Measurements from ENCODE around the gene PDE1A.

PDE1A gene

DNA sequence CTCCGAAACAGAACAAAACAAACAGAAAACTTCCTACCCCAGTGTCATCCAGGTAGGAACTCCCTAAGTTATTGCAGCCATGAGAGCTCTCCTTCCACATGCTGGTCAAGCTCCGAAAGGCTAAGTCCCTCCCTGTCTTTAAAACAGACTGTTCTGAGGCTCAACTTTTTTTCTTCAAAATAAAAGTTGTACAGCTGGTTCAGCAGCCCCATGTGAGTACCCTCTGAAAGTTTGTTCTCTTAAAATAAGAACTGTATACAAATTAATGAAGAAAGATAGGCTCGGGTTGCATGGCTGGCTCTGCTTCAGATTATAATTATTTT lies at the start of gene PDE1A:
PDE1A (minus strand) TSS at position 119 of the 323 bp plus-strand sequence.
- DNase-seq (ENCODE audit: low spot score) = no peak

DNA sequence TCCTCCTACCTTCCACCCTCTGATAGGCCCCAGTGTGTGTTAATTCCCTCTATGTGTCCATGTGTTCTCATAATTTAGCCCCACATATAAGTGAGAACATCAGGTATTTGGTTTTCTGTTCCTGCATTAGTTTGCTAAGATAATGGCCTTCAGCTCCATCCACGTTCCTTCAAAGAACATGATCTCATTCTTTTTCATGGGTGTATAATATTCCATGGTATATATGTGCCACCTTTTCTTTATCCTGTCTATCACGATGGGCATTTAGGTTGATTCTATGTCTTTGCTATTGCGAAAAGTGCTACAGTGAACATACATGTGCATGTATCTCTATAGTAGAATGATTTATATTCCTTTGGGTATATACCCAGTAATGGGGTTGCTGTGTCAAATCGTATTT lies 46.8 kb upstream of the PDE1A start:
- DNase-seq (ENCODE audit: low spot score) = no peak

DNA sequence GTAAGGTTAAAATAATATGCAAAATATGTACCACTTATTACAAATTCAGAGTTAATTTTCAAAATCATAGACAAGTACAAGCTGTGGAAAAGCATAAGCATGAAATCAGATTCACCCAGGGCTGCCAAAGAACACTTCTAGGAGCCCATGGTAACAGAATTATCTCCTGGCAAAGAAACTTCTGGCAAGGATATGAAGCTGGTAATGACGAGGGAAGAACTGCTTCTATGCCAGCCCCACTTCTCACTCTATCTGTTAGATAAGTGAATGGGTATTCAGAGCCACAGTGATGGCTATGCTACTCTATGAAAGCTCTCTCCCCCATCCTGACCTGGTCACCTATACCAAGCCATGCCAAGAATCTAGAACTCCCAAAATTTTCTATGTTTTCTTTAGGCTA lies 36.9 kb upstream of the PDE1A start:
- DNase-seq (ENCODE audit: low spot score) = no peak

DNA sequence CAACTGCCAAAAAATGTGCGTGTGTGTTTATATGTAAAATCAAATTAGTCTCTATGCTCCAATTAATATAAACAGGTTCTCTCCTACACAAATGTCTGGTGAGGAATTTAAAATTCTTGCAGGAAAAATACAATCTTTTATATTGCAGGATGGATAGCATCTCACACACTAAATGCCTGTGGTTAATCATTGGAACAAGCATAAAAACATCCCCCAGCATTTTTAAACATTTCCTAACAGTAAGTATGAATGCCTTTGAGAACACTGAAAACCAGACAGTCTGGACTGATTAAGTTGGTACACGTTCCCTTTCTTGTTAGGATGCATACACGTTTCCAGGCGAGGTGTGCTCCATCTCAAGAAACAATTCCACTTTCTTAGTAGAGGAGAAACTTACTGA lies 29.9 kb upstream of the PDE1A start:
- DNase-seq (ENCODE audit: low spot score) = no peak

DNA sequence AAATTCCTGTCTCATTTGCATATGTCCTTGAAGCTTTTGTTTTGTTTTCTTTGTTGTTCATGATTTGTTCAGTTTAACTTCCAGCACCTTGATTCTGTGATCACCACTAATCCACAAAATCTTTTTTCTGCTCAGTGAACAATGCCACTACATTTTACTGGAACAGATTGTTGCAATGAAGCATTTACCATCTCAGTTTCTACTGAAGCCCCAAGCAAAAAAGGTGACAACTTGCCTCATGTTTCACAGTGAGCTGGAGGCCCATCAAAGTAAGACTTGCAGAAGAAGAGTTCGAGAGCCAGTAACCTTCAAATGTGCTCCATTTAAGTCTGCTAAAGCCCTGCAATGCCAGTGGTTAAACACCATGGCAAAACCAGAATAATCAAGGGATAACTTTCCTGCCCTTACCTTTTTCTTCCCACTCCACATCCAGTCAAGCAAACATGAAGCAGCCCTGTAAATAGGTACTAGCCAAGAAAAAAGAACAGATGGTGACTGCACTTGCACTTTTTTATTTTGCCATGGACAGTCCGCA lies 25.7 kb upstream of the PDE1A start:
- no peak for DNase-seq (ENCODE audit: low spot score)

DNA sequence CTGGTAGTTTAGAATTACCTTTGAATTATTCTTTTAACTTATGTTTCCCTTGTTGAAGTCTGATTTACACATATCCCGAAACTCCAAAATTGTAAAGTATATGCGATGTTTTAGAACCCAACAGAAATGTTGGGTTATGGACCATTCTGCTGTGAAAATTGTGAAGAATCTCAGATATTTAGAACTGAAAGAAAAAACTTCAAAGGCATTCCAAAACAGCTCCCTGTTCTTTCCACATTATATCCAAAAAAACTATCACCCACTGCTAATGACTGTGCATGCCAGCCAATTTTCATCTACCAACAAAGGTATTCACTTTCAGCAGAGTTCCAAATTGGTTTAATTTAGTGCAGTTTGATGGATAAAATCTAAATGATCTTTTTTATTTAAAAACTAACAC lies 21.5 kb upstream of the PDE1A start:
- DNase-seq (ENCODE audit: low spot score) = no peak

DNA sequence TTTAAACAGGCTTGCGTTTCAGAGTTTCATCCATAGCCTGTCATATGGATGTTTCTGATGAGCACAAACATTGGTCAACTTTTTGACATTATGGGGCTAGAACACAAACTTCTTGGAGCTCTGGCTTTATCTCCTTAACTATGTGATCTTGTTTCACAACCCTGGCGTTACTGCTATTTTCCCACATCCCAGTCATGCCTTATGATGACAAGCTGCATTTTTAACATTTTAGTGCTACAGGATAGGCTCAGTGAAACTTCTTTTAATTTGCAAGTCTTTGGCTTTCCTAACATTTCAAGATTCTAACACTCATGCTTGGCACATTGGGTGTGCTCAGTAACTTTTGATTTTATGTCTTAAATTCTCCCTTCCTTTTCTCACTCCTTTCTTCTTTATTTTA lies 21.0 kb upstream of the PDE1A start:
- DNase-seq (ENCODE audit: low spot score) = no peak

DNA sequence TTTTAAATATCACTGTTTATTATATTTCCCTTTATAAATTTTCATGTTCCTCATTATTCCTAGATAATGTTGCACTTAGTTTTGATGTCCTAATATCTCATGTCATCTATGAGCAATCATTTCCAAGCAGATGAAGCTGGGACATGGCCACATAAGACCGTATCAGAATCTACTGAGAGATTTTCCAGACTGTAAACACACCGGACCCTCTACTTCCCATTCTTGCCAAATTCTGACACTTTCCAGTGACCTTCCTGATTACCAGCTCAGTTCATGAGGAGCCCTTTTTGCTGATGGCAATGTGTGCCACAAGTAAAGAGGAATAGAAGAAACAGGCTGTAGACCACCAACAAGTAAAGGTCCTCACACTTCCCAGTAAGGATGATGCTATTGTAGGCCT lies 20.3 kb upstream of the PDE1A start:
- DNase-seq (ENCODE audit: low spot score) = no peak

DNA sequence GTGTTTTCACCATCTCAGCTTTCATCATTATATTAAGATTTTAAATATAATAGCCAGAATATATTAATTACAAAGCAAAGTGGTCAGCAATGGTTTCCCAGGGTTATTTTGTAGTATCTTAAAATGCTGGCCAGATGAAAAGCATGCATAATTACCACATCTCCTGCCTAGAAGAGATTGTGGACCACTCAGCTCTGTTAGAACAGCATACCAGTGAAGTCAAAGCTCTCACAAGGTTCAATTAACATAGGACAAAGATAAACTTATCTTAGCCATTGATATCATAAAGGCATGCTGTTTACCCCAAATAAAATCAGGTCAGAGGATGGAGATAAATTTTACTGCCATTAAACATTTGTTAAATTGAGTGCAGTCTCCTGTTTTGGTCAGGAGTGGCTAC lies 19.3 kb upstream of the PDE1A start:
- no peak for DNase-seq (ENCODE audit: low spot score)

DNA sequence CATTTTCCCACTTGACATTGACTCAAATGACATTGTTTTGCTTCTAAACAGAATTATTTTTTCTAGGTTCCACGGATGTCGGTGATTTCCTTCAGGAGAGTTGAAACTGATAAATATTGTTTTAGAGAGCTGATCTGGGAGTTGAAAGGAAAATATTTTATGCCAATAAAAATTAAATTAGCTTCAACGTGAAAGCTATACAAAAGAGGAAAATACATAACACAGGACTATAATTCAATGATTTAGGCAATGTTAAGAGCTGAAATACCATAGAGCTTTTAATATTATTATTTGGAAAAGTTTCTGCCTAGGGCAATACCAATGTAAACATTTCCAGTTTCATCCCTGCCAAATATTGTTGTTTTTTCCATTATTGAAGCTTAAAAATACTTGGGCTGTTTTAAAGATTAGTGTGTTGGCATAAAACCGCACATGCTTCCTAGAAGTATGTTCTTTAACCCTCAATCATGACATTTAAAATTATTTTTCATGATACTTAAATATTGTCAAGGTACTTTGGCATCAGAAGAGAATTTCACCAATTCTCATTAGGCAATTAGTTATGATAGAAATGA lies 18.6 kb upstream of the PDE1A start:
- no peak for DNase-seq (ENCODE audit: low spot score)

DNA sequence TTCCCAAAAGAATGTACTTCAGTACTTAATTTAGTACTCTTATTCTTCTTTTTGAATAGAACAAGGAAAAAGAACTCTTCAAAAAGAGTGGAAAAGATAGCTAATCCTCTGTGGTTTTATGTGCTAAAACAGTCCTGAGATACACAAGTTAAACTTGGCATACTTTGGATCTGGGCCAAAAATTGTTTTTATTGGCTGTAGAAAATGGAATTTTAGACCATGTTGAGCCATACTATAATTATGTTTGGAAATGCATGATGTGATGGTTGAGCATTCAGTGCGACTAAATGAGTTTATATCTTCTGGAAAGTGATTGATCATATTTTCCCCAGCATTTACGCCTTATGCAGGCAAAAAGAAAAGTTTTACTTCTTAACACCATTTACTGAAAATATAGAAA lies 18.0 kb upstream of the PDE1A start:
- no peak for DNase-seq (ENCODE audit: low spot score)

DNA sequence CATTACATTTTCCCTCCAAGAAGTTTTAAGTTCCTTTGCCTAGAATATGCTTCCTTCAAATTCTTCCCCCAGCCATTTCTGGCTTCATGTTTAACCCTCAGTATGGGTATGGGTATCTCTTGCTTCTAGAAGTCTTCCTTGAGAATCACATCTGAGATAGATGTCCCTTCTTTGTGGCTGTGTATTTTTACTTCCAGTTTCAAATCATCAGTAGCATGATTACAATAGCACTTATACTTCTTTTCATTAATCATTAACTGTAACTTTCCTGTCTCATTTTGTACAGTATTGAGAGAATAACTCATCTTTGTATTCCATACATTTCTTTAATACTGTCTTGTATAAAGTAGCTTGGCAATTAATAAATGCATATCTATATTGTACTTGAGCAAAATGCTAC lies 17.3 kb upstream of the PDE1A start:
- DNase-seq (ENCODE audit: low spot score) = no peak

DNA sequence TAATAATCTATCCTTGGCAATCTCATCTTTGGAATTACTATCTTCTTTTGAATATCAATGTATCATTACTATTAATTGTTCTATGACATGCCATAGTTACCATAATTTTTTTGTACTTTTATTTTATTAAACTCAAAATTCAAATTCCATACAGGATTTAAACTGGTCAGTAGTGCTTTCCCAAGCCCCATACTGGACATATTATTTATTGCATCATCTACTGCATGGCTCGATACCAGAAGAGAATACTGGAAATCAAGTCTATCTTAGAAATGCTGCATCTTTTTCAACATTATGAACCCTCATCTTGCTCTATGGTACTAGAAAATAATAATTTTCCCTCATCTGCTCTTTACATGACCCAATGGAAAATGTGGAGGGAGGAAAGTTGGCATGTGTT lies 9.4 kb upstream of the PDE1A start:
- DNase-seq (ENCODE audit: low spot score) = no peak

DNA sequence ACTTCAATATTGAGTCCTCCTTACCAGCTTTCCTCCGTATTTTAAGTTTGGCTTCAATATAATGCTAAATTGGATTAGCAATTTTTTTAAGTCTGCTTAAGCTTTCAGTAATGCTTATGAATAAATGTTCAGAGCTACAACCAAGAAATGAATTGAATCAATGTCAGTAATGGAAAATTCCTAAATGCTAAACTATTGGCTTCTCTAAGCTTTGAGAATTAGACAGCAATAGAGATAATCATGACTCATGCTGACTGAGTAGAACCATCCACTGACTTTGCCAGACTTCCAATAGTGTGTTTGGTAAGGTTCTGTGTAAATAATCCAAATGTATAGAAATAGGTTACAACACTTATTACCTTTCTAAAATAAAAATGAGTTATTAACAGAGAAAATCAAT lies 8.9 kb upstream of the PDE1A start:
- DNase-seq (ENCODE audit: low spot score) = no peak

DNA sequence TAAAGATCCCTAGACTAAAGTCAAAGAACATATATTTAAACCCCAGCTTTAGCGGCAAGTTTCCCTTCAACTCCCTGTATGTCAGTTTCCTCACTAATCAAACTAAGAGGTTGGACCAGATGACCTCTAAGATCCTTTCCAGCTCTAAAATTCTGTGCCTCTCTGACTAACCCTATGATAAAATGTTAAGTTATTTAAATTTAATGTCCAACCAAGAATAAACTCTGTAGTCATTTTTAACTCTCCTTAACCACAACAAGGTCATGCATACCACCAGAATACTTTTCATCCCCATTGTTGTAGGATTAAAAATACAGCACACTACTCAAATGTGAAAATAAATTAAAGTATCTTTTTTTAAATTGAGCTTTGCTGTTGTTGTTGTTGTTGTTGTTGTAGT lies 5.2 kb upstream of the PDE1A start:
- no peak for DNase-seq (ENCODE audit: low spot score)

DNA sequence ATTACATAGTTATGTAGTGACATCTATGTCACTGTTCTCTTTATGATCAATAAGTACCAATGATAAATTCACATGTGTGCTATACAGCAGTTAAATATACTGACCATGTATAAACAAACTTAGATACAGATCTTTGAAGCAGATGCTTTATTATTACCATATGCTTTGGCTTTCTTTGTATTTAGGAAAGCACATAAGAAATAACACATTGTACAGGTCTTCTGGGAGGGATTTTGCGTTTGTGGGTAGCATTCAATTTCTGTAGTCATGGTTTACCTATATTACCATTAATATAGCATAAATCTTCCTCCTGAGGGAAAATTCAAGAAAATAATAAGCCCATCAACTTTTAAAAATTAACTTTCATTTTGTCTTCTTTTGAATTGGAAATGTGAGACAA lies 1.6 kb upstream of the PDE1A start:
- no peak for DNase-seq (ENCODE audit: low spot score)

DNA sequence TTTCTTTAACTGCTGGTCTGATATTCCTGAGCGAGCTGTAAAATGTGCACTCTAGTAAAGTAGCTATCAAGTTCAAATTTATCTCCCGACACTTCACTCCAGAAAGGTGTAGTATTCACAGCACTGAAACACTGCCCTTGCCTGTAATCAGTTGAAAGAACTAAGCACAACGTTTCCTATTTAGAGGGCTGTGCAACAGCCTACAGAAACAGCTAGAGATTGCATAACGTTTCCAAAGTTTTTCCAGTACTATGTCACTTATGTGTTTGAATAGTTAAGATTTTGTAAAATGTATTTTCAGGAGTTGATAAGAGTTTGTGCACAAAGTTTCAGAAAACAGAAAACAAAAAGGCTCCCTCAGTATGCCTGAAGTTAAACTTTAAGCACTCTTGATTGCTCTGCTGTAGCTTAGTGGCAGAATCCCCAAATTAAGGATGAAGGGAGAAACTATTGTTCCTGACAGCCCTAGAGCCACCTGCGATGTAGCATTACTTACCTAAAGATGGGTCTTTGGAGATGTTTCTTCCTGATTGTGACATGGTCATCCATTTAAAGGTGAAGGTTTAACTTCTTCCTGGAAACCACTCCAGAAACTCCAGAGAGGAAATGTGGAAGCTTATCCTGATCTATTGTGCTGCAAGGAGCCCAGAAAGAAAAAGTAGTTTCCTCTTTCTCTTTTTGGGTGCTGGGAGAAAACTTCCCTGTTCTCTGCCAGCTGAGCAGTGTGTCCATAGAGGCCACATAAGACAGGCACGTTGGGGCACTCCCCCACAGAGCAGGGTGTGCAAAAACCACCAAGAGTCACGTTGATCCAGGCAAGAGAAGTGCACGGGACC lies 536 bp downstream of the PDE1A start:
- no peak for DNase-seq (ENCODE audit: low spot score)

DNA sequence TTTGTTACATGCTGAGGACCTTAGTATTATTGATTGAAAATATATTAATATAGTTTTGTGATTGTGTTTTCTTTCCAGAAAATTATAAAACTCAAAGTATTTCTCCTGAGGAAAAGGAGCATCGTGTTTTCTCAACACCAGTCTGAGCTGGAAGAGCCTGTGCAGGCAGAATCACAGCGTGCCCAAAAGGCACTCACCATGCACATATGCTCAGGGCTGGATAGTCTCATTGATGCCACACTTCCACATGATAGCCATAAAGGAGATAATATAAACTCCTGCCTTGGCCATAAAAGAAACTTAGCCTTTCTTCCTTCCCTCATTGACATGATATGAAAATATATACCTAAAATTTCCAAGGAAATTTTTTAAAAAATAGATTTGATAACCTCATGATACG lies 4.0 kb downstream of the PDE1A start:
- no peak for DNase-seq (ENCODE audit: low spot score)

DNA sequence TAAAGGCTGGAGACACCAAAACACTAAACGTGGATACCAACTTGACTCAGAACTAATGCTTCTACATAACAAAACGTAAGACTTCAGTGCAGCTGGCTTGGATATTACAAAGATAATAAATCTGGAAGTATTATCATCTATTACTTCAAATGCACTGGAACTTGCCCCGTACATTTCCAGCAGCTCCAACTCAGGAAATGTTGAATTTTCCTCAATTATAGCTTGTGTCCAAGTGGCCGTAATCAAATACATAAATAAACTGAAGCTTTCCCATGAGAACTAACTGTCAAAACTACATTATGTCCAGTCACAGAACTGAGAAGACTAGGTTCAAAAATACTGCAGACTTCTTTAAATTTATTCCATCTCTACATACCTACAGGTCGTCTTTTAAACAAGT lies 6.2 kb downstream of the PDE1A start:
- DNase-seq (ENCODE audit: low spot score) = no peak

DNA sequence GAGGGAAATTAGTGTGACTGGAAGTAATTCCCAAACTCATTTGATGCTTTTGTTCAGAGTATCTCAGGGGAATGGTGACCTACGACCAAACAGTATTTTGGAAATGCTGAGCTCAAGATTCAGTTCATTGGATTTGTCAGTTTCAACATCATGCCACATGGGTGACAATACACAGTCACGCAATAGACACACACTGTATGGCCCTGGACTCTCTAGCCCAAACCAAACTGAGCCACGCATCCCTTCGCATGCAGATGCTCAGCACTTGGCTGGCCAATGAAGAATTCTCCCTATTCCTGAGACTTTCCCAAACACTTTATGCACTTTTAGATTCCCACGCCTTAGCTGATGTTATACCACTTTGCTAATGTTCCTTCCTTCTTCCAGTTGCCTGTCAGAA lies 10.0 kb downstream of the PDE1A start:
- no peak for DNase-seq (ENCODE audit: low spot score)

DNA sequence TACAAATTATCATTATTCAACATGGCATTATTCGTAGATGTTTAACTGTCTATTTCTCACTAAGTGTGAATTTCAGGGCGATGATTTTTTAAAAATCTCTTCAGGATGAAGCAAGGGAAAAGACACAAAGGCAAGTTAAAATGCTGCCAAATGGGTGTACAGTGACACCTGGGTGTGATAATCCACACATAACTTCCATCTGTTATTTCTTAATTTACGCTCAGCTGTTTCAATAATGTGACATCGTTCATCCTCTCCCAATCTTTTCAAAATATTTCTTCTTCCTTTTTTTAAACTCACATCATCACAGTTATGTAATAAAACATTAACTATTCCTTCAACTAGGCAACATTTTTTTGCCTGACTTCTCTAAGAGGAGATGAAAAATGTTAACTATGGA lies 10.6 kb downstream of the PDE1A start:
- no peak for DNase-seq (ENCODE audit: low spot score)

DNA sequence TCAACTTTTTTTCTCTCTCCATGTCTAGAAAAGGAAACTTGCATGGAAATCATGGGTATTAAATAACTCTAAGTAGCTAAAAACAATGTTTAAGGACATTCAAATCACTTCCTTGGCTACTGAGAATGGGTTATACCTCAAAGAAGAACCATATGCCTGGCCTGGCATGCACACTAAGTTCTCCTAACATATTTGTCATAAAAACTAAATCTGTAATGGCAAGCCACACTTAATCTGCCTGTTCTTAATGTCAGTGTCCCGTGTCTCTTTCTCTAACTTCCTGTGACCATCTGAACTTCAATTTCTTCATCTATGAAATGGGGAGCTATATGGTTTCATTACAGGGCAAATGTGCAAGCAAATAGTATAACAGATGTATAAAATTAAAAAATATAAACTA lies 11.1 kb downstream of the PDE1A start:
- no peak for DNase-seq (ENCODE audit: low spot score)

DNA sequence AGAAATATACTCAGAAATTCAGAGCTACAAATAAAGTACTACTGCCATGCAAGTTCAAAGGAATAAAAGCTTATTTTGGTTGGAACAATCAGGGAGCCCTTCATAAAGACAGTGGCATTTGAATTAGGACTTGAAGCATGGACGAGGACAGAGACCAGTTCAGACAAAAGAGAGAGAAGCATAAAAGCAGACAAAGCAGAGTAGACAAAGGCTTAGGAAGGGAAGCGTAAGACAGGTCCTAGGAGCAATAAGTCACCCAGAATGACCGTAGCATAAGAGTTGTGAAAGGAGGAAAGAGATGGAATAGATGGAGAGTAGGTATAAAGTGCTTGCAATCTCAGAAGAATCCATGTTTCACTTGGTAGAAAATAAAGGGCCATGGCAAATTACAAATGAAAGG lies 14.0 kb downstream of the PDE1A start:
- no peak for DNase-seq (ENCODE audit: low spot score)

DNA sequence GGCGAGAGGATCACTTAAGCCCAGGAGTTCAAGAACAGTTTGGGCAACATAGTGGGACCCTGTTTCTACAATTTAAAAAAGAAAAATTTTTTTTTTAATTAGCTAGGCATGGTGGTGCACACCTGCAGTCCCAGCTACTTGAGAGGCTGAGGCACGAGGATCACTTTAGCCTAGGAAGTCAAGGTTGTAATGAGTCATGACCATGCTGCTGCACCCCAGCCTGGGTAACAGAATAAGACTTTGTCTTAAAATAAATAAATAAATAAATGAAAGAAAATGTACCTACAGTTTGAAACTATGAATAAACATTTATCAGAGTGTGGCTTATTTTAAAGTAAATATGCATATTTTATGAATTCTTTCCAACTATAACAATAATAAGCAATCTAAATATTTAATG lies 16.7 kb downstream of the PDE1A start:
- DNase-seq (ENCODE audit: low spot score) = no peak

Data from HuH-7 (cell line).